C1 segment of cervical spinal cord (tissue), 14 donors: ENCODE measurements around the gene COL5A1.

Experiments used
- DNase-seq, 14 donors: peaks; one replicate each; lab custom pipeline; 2025; lab: John Stamatoyannopoulos, UW

The COL5A1 gene

DNA sequence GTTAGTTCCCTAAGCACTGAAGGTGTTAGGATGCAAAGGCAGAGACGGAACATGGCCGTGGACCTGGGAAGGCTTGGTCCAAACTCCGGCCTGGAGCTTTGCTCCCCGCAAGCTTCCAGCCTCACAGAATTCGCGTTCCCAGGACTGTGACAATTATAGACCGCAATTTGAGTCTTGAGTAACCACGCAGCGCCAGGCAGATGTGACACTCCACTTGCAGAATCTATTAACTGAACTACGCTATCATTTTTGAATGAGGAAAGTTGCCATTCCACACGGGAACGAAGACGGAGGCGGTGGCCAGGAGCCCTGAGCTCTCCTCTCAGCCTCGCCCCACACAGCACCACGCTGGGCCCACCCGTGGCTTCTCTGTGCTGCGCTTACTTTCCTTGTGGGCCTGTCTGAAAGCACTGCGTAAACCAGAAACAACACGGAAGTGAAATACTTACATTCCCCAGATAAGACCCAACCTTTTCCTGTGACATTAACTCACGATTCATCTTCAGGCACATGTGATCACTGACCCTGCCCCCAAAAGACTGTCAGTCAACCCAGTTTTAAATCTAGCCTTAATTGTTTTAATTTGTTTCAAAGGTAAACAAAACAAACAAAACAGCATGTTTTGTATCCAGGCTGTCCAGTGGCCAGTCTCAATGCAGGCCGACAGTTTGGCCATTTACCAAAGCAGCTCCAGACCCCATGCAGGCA, 16.1 kb upstream of the COL5A1 start:
- DNase-seq, result no peak

DNA sequence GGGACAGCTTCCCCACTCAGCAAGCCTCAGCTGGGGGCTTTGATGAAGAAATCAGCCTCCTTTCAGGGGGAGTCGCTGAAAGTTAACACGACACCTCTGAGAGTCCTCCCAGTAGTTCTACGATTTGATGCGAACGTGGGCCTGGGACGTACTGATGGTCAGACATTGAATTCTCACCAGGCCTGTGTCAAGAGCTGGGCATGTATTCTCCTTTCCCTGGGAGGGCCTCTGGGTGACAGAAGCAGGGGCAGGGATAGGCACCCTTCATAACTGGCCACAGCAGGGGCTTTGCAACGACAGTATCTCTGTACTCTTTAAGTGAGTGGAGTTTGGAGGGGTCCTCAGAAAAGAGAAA, 15.6 kb upstream of the COL5A1 start:
- DNase-seq, result no peak

DNA sequence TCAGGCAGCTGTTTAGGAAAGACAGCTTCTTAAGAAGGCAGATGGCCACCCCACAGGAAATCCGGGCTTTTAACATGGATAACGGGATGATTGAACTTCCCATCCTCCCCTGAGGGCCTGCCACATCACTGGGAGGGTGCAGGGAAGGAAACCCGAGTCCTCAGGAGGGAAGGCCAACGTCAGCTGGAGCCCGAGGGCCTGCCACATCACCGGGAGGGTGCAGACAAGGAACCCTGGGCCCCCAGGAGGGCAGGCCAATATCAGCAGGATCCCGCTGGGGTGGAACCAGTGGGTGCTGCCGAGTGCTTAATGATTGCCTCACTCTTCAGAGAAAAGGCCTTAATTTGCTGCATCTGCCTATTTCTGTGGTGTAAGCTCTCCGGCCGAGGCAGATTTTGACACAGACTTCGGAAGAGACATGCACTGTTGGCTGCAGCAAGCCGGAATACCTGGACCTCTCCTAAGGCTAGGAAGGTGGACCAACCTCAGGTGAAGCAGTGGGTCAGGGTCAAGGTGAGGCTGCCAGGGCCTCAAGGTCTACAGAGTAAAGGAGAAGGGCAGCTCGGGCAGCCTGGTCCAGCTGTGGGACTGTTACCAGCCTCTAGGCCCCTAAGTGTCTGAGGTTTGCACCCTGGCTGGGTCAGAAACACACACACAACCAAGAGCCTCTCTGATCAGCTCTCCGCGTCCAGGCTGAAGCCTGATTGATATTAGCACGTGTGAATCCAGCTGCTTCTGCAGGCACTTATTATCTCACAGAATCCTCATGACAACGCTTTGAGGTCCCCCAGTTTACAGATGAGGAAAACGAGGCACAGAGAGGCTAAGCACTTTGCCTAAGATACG, 14.8 kb upstream of the COL5A1 start:
- no peak for DNase-seq

DNA sequence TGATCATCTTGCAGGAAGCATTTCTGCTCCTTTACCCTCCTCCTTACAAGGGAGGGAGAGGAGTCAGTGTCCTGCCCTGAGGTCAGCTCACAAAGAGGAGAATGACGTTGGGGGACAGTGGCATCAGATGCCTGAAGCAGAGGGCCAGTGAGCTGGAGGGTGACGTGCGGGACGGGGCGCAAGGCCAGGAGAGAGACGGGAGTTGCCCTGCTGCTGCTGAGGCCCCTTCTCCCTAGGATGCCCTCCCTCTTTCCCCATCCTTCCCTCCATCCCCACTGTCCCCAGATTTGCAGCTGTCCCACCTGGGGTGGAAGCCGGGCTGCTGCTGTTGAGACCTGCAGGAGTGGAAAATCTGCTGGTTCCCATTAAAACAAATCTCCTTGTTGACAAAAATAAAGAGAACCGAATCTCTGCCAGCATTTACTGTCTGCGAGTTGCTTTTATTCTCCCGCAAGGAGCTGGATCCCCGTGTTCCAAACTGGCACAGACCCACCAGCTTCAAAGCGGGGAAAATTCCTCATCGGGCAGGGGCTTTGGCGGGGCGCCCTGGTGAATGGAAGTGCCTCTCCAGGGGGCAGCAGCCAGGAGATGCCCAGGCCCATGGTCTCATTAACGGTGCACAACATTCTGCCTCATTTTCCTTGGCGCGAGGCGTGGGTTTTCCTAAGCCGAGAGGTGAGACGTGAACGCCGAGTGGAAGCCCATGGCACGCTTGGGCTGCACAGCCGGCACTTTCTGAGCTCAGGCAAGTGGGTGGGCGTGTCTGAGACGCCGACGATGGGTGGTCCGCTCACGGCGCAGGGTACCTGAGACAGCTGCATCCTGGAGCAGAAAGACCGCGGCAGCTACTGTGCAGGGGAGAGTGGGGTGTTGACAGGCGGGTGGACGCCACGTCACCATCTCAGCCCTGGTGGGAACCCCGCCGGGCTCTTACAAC, 13.9 kb upstream of the COL5A1 start:
- DNase-seq, result peak in 1 of 14 donors; percentile 44

DNA sequence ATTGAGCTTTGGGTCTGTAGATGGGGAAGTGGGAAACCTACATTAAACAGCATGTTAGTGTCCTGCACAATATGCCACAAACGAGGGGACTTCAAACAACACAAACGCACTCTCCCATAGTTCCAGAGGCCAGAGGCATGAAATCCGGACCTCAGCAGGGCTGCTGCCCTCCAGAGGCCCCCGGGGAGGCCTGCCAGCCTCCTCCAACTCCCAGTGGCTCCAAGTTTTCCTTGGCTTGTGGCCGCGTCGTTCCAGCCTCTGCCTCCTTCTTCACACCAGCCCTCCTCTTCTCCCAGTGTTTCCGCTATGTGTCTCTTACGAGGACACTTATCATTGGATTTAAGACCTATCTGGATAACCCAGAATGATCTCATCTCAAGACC, 13.3 kb upstream of the COL5A1 start:
- DNase-seq, result no peak

DNA sequence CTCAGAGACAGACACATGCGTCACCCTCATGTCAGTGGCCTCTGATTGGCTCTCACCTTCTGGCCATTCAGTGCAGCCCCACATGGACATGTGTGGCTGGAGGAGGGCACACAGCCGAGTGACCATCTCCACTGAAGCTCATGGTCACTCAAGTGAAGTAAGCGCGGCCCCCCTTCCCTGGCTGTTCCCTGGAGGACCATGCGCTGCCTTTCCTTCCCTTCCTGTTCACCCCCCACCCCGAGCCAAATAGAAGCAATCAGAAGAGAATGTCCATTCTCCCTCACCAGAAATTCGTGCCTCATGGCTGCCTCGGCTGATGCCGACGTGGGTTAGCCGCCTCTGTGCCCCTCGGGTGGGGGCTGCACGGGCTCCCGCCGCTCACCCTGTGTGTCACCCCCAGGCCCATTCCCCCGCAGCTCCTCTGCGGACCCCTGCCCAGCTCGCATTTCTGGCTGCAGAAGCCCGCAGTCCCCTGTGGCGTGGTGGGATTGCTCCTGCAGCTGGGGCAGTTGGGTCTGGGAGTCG, 12.5 kb upstream of the COL5A1 start:
- no peak for DNase-seq

DNA sequence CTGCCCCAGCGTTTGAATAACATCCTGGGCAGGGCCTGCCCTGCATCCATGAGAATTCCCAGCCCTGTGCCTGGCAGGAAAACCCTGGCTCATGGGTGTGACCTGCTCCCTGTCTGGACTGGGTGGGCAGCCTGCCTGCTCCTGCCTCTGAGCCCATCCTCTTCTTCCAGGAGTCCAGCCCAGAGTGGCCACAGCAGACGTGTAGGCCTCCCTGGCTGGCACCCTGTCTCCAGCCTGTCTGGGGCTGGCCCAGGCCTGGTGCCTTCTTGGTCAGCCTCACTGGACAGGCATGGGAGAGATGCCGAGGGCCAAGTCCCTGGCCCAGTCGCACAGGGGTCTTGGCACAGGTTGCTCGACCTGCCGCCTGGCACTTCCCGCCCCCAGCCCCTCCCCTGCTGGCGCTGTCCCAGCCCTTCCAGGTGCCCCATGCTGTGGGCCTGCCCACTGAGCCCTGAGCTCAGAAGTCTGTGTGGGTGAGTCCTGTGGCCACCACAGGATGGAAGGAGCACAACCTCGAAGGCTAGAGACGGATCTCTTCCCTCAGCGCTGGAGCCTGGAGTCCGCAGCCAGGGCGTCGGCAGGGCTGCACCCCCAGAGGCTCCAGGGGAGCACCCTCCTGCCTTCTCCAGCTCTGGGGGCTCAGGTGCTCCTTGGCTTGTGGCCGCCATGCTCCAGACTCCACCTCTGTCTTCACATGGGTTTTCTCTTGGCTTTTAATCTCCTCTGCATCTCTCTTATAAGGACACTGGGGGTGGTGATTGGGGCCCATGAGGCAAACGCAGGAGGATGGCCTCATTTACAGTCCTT, 11.8 kb upstream of the COL5A1 start:
- peak in 1 of 14 donors; percentile 24 for DNase-seq

DNA sequence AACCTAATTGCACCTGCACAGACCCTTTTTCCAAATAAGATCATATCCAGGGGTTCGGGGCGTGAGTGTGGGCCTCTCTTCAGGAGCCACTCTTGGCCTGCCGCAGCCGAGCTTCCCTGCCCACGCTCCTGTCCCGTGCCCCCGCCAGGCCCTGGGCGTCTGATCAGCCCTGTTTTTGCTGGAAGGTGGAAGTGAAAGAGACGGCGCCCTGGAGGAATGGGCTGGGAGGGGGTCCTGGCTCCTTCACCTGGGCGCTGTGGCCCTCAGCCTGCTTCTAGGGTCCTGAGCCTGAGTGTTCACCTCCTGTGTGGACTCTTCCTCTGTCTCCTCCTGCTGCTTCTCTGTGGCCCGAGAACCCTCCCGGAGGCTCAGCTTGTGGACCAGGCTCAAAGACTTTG, 11.2 kb upstream of the COL5A1 start:
- DNase-seq, result peak in 1 of 14 donors; percentile 15

DNA sequence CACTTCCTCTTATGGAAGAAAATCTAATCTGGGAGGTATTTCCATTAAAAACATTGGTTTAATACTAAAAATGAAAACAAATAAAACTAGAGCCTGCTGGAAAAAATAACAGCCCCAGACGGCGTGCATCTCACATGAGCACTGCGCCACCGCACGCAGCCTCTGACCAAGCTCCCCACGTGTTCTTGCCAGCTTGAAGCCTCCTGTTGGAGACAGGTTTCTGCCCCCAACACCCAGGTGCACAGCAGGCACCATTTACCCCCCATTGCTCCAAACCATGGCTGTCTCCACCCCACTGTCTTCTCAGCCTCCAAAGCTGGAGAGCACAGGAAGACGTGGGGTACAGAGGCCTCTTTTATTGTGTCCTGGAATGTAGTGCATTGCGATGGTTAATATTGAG, 10.7 kb upstream of the COL5A1 start:
- no peak for DNase-seq

DNA sequence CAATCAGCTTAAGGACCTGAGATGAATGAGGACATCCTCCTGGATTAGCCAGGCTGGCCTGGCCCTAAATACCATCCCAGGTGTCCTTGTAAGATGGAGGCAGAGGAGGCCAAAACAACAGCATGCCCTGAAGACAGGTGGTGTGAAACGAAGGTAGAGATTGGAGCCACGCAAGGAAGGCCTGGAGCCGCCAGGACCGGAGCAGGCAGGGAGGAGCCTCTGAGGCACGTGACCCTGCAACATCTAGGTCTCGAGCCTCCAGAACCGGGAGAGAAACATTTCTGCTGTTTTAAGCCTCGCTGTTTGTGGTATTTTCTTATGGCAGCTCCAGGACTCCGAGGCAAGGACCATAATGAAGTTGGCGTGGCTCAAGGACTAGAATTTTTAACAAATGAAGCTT, 9.7 kb upstream of the COL5A1 start:
- DNase-seq, result no peak

DNA sequence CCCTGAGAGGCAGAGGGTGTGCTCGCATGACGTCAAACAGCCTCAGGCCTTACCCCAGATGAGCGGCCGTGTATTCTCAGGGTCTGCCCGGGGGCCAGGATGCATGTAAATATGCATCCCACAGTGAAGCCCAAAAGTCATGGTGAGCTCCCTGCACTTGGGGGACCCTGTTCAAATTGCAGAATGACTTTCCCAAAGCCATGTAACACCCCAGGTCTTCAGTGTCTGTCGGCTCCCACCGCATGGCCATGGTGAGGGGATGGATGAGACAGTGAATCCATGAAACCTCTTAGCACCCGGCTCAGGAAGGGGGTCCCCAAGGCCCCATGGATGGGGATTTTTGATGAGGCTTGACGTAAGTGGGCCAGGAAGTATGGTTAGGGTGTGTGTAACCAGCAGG, 9.3 kb upstream of the COL5A1 start:
- DNase-seq, result no peak

DNA sequence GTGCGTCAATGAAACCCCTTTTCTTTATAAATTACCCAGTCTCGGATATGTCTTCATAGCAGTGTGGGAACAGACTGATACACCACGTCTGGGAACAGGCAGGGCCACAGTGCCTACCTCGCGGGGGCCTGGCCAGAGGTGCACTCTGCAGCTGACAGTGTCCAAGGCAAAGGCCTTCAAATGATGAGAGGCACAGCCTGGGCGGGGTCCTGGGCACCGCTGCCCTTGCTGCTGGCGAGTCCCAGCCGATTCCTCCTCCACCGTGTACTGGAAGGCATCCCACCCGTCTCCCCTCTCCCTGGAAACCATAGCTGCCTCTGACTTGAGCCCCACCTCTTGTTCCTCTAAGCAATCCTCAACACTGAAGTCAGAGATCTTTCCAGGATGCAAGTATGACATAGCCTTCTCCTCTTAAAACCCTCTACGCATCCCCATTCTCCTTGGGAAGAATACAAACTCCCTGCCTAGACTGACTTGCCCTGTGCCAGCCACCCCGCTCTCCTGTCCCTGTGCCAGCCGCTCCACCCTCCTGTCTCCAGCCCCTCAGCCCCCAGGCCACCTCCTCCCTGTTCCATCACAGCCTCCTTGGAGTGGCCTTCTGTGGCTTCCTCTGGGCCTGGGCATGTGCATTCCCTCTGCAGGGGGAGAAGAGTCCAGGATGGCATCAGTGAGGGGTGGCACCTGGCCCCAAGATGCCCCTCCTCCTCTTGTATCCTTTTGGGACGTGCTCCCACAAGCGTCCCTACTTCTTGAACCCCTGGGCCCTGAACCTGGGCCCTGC, 8.1 kb upstream of the COL5A1 start:
- no peak for DNase-seq

DNA sequence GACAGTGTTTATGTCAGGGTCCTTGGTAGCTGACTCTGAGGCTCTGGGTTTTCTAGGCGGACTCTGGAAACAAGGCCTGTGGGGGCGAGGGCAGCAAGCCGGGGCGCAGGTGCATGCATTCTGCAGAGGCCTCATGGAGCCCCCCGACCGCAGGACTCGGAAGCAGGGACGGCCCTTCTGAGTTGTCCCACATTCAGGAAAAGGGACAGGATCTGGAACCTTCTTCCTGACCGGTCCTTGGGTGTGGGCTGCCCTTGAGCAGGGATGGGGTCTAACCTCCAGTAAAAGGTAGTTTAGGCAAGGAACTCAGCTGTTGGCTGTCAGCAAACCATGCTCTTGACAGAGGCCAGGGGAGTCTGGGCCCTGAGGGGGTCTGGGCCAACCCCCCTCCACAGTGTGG, 7.4 kb upstream of the COL5A1 start:
- no peak for DNase-seq

DNA sequence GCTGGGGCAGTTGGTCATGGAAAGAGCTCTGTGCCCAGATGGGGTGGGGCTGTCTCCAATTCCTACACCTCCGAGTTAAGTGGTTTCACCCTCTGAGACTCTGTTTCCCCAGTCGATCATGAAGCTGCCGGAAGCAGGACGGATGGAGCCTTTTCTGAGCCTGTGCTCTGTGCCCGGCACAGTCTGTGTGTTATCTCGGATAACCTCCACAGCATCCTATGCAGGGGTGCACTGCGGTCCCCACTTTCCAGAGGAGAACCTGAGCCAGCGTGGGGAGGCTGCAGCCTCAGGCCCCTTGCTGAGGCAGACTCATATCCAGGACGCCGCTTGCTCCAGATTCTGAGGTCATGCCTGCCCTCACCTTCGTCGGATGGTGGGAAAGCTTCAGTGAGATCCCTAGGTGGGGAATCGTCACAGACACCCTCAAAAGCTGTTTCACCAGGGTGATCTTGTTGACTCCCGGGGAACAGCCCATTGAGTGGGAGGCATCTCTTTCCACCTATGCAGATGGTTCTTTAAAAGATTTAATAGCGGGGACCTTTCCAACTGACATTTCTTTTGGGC, 6.9 kb upstream of the COL5A1 start:
- no peak for DNase-seq

DNA sequence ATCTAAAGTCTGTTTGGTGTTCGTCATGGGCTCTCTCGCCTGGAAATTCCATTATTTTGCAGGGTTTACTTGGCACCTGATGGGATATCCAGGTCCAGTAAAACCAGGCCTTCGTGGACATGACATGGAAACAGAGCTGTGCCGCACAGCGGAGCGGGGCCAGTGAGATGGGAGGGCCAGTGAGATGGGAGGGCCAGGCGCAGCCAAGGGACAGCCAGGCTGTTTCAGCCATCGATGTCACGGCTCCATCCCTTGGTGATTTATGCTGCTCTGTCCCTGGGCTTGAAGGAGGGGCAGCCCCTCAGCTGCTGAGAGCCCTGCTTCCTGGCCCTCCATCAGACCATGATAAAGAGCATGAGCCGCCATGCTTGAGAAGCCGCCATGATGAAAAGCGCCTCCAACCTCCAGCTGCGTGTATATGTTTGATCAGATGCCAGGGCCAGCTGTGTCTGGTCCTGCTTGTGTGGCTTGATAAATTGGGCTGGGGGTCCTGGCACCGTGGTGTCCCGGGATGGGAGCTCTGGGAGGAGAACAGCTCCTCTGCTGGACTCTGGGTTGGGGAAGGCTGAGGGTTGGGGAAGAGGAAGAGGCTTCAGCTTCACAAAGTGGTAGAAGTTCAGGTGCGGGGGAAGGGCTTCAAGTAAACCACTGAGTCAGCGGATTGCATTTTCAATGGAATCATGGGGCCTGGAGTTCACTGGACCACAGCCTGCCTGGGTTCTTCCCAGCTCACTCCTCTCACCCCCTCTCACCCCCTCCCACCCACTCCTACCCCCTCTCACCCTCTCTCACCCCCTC, 6.1 kb upstream of the COL5A1 start:
- DNase-seq, result no peak

DNA sequence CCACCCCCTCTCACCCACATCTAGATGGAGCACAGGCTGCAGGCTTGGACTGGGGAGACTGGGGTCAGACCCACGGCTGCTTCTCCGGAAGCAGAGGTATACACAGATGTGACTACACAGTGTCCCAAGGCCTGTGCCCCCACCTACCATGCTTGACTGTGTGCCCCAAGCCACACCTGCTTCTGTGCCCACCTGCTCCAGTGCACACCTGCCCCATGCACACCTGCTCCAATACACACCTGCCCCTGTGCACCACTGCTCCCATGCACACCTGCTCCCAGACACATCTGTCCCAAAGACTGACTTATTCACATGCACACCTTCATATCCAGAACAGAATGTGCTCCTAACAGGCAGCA, 5.5 kb upstream of the COL5A1 start:
- no peak for DNase-seq

DNA sequence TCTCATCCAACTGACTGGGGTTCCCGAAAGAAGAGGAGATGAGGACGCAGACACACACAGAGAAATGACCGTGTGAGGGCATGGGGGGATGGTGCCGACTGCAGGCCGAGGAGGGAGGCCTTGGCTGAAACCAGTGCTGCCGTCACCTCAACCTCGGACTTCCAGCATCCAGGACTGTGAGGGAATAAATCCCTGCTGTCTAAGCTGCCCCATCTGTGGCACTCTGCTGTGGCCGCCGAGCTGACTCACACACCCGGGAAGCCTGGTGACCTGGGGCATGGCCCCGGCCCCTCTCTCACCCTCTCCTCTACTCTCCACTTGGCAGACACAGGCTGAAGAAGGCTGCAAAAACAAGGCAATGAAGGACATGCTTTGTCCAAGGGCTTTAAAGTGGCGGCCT, 4.4 kb upstream of the COL5A1 start:
- DNase-seq, result peak in 1 of 14 donors; percentile 86

DNA sequence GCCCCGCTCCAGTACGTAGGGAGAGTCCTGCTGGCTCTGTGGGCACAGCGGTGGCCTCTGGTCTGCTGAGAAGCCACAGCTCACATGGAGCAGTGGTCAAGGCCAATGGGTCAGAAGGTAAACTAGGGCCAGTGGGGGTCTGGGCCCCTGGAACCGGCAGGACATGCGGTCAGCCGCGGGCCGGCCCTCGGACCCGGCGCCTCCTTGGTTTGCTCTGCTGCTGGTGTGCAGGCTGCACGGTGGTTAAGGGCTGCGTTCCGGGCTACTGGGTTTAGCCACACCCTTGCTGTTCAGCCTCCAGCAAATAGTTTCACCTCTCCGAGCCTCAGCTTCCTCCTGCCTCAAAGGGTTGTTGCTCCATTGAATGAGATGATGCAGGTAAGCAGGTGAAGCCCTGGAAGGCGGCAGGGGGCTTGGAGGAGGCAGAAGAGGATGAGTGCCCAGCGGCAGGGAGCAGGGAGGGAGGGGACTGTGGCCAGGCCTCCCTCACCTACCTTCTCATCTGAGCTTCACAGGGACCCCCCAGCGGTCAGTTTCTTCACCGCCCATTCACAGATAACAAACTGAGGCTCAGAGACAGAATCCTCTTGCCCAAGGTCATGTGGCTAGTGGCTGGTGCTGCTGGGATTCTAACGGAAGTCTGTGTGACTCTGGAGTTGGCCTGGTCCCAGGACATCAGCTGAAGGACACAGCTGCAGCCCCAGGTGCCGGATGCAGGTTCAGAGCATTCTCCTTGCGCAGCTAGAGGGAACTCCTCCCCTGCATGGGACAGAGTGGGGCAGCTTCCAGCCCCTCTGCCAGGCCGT, 3.7 kb upstream of the COL5A1 start:
- DNase-seq, result no peak
